Stimulated activated effector memory CD8-positive, alpha-beta T cell treated with anti-CD3 and anti-CD28 coated beads, Interleukin-12 subunit alpha, Interleukin-12 subunit beta, amount 100 ng/mL, for 72 hours (primary cell): Measurements from ENCODE around the gene REG3A.

ENCODE experiments used
- ATAC-seq: fragments of 150-1000 bp; cut with Tn5 transposase; 2 replicates; pipeline ENCODE4 v1.10.0; 2021
- DNase-seq, 2 donors: peaks; one replicate each; pipeline ENCODE4 v3.0.0; 2021 to 2022; ENCODE audit warnings: low spot score in 2 of 2
- H3K27ac Mint-ChIP-seq: one replicate; pipeline ENCODE4 v1.8.0; 2022; ENCODE audit warnings: mild to moderate bottlenecking, mixed read lengths
- H3K36me3 Mint-ChIP-seq: one replicate; pipeline ENCODE4 v1.8.0; 2022; ENCODE audit warnings: mild to moderate bottlenecking, mixed read lengths
- H3K4me1 Mint-ChIP-seq: one replicate; pipeline ENCODE4 v1.8.0; 2022; ENCODE audit warnings: mixed read lengths
- H3K4me3 Mint-ChIP-seq: one replicate; pipeline ENCODE4 v1.8.0; 2022; ENCODE audit warnings: mild to moderate bottlenecking, mixed read lengths
- H3K9me3 Mint-ChIP-seq: one replicate; pipeline ENCODE4 v1.8.0; 2022; ENCODE audit warnings: mixed read lengths

REG3A gene

DNA sequence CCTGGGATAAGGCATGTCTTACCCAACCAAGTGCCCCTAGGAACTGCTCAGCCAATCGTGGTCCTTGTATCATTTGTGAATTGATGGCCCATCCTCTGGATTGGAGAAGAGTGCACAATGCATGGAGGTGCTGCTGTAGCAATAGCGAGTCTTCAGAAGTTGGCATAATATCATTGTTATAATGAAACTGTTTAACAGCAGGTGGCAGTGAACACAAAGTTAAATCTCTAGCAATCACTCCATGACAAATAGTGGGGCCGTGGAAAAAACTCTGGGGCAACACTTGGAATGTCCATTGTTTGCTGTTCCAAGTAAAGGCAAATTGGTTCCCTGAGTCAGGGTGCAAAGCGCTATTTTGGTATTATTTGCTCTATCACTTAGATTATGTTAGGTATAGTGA is 27.9 kb downstream of the REG3A start:
- ATAC-seq, result no peak
- no peak overlapping the region for H3K27ac Mint-ChIP-seq

DNA sequence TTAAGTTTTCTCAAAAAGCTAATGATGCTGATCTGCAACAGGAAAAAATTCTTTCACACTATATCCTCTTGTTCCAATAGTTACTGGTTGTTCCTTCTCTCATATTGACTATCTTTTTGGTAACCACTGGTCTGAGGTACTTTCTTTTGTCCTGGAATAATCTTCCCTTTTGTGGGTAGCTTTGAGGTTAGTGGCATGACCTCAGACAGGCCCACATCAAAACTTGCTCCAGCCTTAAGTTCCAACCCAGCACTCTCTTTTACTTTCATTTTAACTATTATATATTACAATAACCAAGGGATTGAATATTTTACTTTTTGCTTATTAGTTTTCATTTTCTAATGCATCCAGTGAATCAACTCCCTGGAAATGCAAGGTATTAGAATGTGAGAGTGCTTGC is 29.7 kb downstream of the REG3A start:
- ATAC-seq (no peak), DNase-seq (no peak)
- Mint-ChIP-seq H3K36me3 (no peaks in the 10 kb centered on the region), H3K4me1 (no peaks in the 10 kb centered on the region), H3K9me3 (peaks cover 13% of the 10 kb centered on the region), H3K27ac (no peak overlapping the region), H3K4me3 (no peak overlapping the region)

More for the DNA sequence above, 27.9 kb downstream of the REG3A start:
- no peaks in the 10 kb centered on the region for H3K4me1 Mint-ChIP-seq
- no peaks in the 10 kb centered on the region for H3K36me3 Mint-ChIP-seq
- H3K9me3 Mint-ChIP-seq, result peaks cover 16% of the 10 kb centered on the region
- DNase-seq, result no peak
- no peak overlapping the region for H3K4me3 Mint-ChIP-seq

DNA sequence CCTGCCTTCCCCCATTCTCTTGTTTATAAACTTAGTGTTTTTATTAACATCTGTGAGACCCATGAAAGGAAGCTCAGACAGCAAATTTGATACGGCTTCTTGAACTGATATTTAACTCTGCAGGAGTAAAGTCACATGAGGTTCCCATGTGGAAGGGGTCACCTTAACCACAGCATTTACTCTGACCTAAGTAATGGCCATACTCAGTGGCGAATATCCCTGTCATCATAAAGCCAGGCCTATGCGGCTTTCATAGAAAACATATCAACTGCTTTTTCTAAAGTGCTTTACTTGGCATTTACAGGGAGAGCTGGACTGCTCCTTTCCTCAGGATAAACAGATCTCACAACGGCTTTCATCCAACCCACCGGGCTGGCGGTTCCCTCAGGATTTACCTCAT is 30.3 kb downstream of the REG3A start:
- no peak overlapping the region for H3K27ac Mint-ChIP-seq
- no peak overlapping the region for H3K4me3 Mint-ChIP-seq
- H3K36me3 Mint-ChIP-seq, result no peaks in the 10 kb centered on the region
- H3K9me3 Mint-ChIP-seq, result peaks cover 14% of the 10 kb centered on the region
- no peak for DNase-seq
- no peak for ATAC-seq
- H3K4me1 Mint-ChIP-seq, result no peaks in the 10 kb centered on the region

GRCh38 chr2:79128406-79128805 is 31.1 kb downstream of the REG3A start:
- no peak for DNase-seq
- Mint-ChIP-seq H3K9me3 (peaks cover 16% of the 10 kb centered on the region), H3K4me1 (no peaks in the 10 kb centered on the region), H3K27ac (no peak overlapping the region), H3K4me3 (no peak overlapping the region), H3K36me3 (no peaks in the 10 kb centered on the region)
- no peak for ATAC-seq

- peaks cover 18% of the 10 kb centered on the region for H3K9me3 Mint-ChIP-seq
- H3K27ac Mint-ChIP-seq, result no peak overlapping the region
- no peak overlapping the region for H3K4me3 Mint-ChIP-seq
- no peaks in the 10 kb centered on the region for H3K36me3 Mint-ChIP-seq
- ATAC-seq (no peak), DNase-seq (no peak)
- no peaks in the 10 kb centered on the region for H3K4me1 Mint-ChIP-seq
Observed at GRCh38 chr2:79125721-79125985, 33.9 kb downstream of the REG3A start.

GRCh38 chr2:79124907-79125720 is 34.4 kb downstream of the REG3A start:
- H3K9me3 Mint-ChIP-seq, result peaks cover 18% of the 10 kb centered on the region
- no peaks in the 10 kb centered on the region for H3K4me1 Mint-ChIP-seq
- ATAC-seq (no peak), DNase-seq (no peak)
- no peaks in the 10 kb centered on the region for H3K36me3 Mint-ChIP-seq
- no peak overlapping the region for H3K4me3 Mint-ChIP-seq
- no peak overlapping the region for H3K27ac Mint-ChIP-seq

DNA sequence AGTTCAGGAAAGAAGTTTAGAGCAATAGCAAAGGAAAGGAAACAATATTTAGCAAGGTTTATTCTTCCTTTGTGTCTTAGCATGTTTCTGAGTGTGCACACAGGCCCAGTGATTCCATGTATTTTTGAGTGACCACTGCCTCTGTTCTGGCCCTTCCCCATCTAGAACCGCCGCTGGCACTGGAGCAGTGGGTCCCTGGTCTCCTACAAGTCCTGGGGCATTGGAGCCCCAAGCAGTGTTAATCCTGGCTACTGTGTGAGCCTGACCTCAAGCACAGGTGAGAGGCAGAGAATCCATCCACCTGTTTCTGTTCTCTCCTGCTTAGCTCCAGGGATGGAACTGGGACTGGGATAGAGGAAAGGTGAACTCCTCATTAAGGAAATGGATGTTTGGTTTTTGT is 36.9 kb downstream of the REG3A start:
- Mint-ChIP-seq H3K36me3 (no peaks in the 10 kb centered on the region), H3K9me3 (peaks cover 12% of the 10 kb centered on the region), H3K4me3 (no peak overlapping the region), H3K27ac (no peak overlapping the region), H3K4me1 (no peaks in the 10 kb centered on the region)
- ATAC-seq (no peak), DNase-seq (no peak)

GRCh38 chr2:79120194-79120713 is 39.3 kb downstream of the REG3A start, which contains the start of gene REG1A:
Gene REG1A (plus strand): TSS chr2:79120488. CDS start chr2:79120862, 374 bp downstream.
- no peak for ATAC-seq
- no peak for DNase-seq
- no peak within 1 kb of the TSS for H3K4me3 Mint-ChIP-seq
- H3K4me1 Mint-ChIP-seq, result no peaks in the 10 kb centered on the region
- peaks cover 19% of the 10 kb centered on the region for H3K9me3 Mint-ChIP-seq
- H3K27ac Mint-ChIP-seq, result no peak within 1 kb of the TSS
- H3K36me3 Mint-ChIP-seq, result no peaks in the 10 kb centered on the region

DNA sequence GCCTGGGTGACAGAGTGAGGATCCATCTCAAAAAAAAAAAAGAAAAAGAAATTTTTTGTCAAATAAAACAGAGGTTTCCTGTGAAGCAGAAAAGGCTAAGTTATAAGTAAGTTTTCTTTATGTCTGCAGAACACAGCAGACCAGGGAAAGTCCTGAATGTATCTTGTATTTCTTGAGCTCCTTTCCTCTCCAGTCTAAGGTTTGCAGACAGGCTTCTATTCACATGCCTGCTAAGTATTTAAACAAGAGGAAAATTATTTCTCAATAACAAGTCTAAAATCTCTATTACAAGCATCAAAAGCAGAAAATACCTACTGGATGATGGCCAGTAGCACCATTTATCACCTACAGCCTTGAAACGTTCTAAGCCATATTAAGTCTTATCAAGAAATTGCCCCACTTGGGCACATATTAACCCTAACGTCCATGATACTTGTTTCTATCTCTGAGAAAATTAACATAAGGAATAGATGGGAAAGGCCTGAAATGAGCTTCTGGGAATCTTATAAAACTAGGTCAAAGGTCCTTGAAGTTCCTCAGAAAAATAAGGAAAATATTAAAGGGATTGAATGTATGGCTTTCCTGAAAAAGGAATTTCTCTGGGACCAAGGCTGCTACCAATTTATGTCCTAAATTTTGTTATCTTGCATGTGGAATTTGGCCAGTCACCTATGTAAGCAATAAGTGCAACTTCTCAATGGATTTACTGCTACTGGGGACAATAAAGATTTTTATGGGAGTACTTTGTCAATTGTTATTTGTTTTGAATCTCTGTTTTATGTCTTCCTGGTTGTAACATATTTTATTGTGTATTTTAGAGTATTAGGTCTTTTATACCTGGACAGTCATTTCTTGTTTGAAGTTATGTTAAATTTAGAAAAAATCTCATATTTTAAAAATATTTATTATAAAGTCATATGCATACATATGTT is 42.3 kb downstream of the REG3A start:
- ATAC-seq (no peak), DNase-seq (no peak)
- no peak overlapping the region for H3K4me3 Mint-ChIP-seq
- H3K4me1 Mint-ChIP-seq, result no peaks in the 10 kb centered on the region
- peaks cover 19% of the 10 kb centered on the region for H3K9me3 Mint-ChIP-seq
- H3K36me3 Mint-ChIP-seq, result no peaks in the 10 kb centered on the region
- H3K27ac Mint-ChIP-seq, result no peak overlapping the region

DNA sequence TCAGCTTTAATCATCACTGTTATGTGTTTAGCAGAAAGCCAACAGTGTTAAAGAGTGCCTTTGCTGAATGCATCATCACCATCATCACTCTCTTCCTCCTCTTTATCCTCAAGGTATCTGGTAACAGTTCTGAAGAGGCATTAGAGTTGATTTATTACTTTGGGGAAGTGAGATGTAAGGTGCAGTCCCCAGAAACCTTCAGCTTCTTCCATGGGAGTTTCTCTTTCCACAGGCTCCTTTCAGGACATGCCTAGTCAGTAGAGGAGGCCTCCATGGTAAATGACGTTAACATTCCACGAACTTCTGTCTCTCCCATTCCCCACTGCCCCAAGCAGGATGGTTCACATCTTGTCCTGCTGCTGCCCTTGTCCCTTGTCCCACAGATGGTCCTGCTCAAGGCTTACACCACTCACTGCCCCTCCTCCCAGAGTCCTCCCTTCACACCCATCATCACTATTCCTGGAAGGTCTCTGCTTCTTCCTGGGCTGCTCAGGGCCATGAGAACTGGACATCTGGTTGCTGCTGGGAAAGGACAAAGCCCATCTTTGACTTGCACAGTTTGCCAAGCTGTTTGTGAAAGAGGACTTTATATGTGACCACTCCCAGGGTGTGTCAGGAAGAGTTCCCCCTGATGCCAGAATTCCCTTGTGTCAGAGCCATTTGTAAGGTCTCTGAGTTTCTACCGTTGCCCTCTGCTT is 44.6 kb downstream of the REG3A start:
- ATAC-seq, result no peak
- no peak overlapping the region for H3K4me3 Mint-ChIP-seq
- H3K4me1 Mint-ChIP-seq, result no peaks in the 10 kb centered on the region
- H3K36me3 Mint-ChIP-seq, result no peaks in the 10 kb centered on the region
- no peak overlapping the region for H3K27ac Mint-ChIP-seq
- peaks cover 21% of the 10 kb centered on the region for H3K9me3 Mint-ChIP-seq
- DNase-seq, result no peak

DNA sequence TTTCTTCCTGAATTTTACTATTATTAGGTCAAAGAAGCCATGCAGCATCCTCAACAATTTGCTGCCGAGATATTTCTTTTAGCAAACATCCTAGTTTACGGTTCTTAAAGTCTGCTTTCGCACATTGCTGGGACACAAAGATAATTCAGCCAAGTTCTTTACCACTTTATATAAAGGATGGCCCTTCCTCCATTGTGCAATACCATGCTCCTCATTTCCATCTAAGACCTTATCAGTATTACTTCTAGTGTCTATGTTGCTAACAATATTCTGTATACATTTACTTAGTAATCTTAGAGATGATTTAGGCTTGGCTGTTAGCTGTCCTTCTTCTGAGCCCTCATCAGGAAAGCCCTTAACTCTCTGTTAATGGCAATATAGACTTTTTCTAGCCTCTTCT is 47.3 kb downstream of the REG3A start:
- no peak overlapping the region for H3K4me3 Mint-ChIP-seq
- no peaks in the 10 kb centered on the region for H3K4me1 Mint-ChIP-seq
- no peaks in the 10 kb centered on the region for H3K36me3 Mint-ChIP-seq
- no peak overlapping the region for H3K27ac Mint-ChIP-seq
- DNase-seq (no peak), ATAC-seq (no peak)
- peaks cover 21% of the 10 kb centered on the region for H3K9me3 Mint-ChIP-seq
